GM21360 (cell line): ENCODE measurements around the gene ZNF675.
A peak's percentile ranks its signal among the peaks of the same experiment; 100 is the strongest.
"Not testable (repeated sequence)": the region's sequence is repeated elsewhere in the genome, so short reads cannot be mapped to it uniquely, and the experiment has no call there.

ENCODE experiments used
- ATAC-seq: cut with Tn5 transposase; IDR thresholded peaks from one replicate; pipeline ENCODE4 v1.9.1; 2021; ENCODE audit warnings: mild to moderate bottlenecking, moderate library complexity; ENCODE audit not compliant: unreplicated experiment

The ZNF675 gene

GRCh38 chr19:23686621-23687423 lies at the start of gene ZNF675:
Gene ZNF675, minus strand, starts transcription at chr19:23687212. Its CDS starts 179 bp downstream, at chr19:23687033.
- peak; percentile 84 for ATAC-seq

GRCh38 chr19:23730729-23731465 lies 43.9 kb upstream of the ZNF675 start:
- ATAC-seq = not testable (repeated sequence)

- ATAC-seq = not testable (repeated sequence)
Observed at GRCh38 chr19:23724161-23724560, 37.1 kb upstream of the ZNF675 start.

GRCh38 chr19:23718802-23719201 lies 31.8 kb upstream of the ZNF675 start:
- no peak for ATAC-seq

- ATAC-seq = no peak
Observed at GRCh38 chr19:23716792-23717191, 29.8 kb upstream of the ZNF675 start.

GRCh38 chr19:23709347-23709746 lies 22.3 kb upstream of the ZNF675 start:
- ATAC-seq = no peak

- no peak for ATAC-seq
Observed at GRCh38 chr19:23706657-23707056, 19.6 kb upstream of the ZNF675 start.

GRCh38 chr19:23699521-23699860 lies 12.5 kb upstream of the ZNF675 start:
- no peak for ATAC-seq

- no peak for ATAC-seq
Observed at GRCh38 chr19:23698711-23699520, 11.9 kb upstream of the ZNF675 start.

GRCh38 chr19:23692937-23693336 lies 5.9 kb upstream of the ZNF675 start:
- not testable (repeated sequence) for ATAC-seq

GRCh38 chr19:23673132-23673531 lies 13.9 kb downstream of the ZNF675 start:
- no peak for ATAC-seq

- ATAC-seq = not testable (repeated sequence)
Observed at GRCh38 chr19:23668606-23669005, 18.4 kb downstream of the ZNF675 start.

- no peak for ATAC-seq
Observed at GRCh38 chr19:23665651-23666410, 21.2 kb downstream of the ZNF675 start.

- ATAC-seq = not testable (repeated sequence)
Observed at GRCh38 chr19:23649817-23650216, 37.2 kb downstream of the ZNF675 start.
